ENCODE measurements around the gene FRMD4A.

GRCh38 chr10:14360961-14361360, 30.2 kb upstream of the FRMD4A start:
- no peak for TF ChIP-seq CTCF (IDR thresholded peaks at IDR 0.05; ENCODE audit: insufficient read depth, low read length)
- TF ChIP-seq POLR2AphosphoS5 (IDR thresholded peaks at IDR 0.05; ENCODE audit: low read depth), result no peak
- TF ChIP-seq REST (IDR thresholded peaks at IDR 0.05; ENCODE audit: insufficient replicate concordance, low read depth), result no peak
- no peak for TF ChIP-seq GABPA (IDR thresholded peaks at IDR 0.05; ENCODE audit: low read depth)
- no peak for TF ChIP-seq SPI1 (IDR thresholded peaks at IDR 0.05; ENCODE audit: borderline replicate concordance, low read depth)

Data from HL-60 (cell line).